Nephron progenitor cell (in vitro differentiated cells): ENCODE data around the gene HMG20A.

Experiments
- DNase-seq: peaks from one replicate; pipeline ENCODE4 v3.0.0; 2021
- H3K27ac Mint-ChIP-seq: 2 replicates; pipeline ENCODE4 v1.8.0; 2021; ENCODE audit warnings: mild to moderate bottlenecking, moderate library complexity, mixed read lengths
- H3K27me3 Mint-ChIP-seq: 2 replicates; pipeline ENCODE4 v1.8.0; 2021; ENCODE audit warnings: mild to moderate bottlenecking, low read depth, mixed read lengths; ENCODE audit not compliant: poor library complexity
- H3K36me3 Mint-ChIP-seq: 2 replicates; pipeline ENCODE4 v1.8.0; 2021; ENCODE audit warnings: low read depth, mixed read lengths
- H3K4me1 Mint-ChIP-seq: 2 replicates; pipeline ENCODE4 v1.8.0; 2021; ENCODE audit warnings: mixed read lengths
- H3K4me3 Mint-ChIP-seq: 2 replicates; pipeline ENCODE4 v1.8.0; 2021; ENCODE audit warnings: mild to moderate bottlenecking, moderate library complexity, mixed read lengths
- H3K9me3 Mint-ChIP-seq: 2 replicates; pipeline ENCODE4 v1.8.0; 2021; ENCODE audit warnings: mild to moderate bottlenecking, moderate library complexity, mixed read lengths
- TF ChIP-seq, protein P1 (sequence below): fragments of 200-600 bp; sonication (generic); IDR thresholded peaks from 2 replicates; pipeline ENCODE4 v1.5.0; 2021; ENCODE audit warnings: antibody characterized with exemption

Gene HMG20A

GRCh38 chr15:77514641-77515402, 94.1 kb downstream of the HMG20A start:
- no peak for DNase-seq
- Mint-ChIP-seq H3K27ac (peak overlapping the region; percentile 91), H3K9me3 (peaks cover 11% of the 10 kb centered on the region), H3K27me3 (peaks cover 9% of the 10 kb centered on the region), H3K4me3 (peak overlapping the region; percentile 0), H3K4me1 (peaks cover 43% of the 10 kb centered on the region), H3K36me3 (peaks cover 10% of the 10 kb centered on the region)
- TF ChIP-seq, protein P1, sequence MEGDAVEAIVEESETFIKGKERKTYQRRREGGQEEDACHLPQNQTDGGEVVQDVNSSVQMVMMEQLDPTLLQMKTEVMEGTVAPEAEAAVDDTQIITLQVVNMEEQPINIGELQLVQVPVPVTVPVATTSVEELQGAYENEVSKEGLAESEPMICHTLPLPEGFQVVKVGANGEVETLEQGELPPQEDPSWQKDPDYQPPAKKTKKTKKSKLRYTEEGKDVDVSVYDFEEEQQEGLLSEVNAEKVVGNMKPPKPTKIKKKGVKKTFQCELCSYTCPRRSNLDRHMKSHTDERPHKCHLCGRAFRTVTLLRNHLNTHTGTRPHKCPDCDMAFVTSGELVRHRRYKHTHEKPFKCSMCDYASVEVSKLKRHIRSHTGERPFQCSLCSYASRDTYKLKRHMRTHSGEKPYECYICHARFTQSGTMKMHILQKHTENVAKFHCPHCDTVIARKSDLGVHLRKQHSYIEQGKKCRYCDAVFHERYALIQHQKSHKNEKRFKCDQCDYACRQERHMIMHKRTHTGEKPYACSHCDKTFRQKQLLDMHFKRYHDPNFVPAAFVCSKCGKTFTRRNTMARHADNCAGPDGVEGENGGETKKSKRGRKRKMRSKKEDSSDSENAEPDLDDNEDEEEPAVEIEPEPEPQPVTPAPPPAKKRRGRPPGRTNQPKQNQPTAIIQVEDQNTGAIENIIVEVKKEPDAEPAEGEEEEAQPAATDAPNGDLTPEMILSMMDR = no peak

- TF ChIP-seq, protein P1 = no peak
- DNase-seq = no peak
- Mint-ChIP-seq H3K9me3 (peaks cover 11% of the 10 kb centered on the region), H3K27me3 (peaks cover 9% of the 10 kb centered on the region), H3K36me3 (peaks cover 10% of the 10 kb centered on the region), H3K4me3 (peak overlapping the region; percentile 14), H3K4me1 (peaks cover 36% of the 10 kb centered on the region), H3K27ac (no peak overlapping the region)
Observed at GRCh38 chr15:77515613-77516012, 94.9 kb downstream of the HMG20A start.

DNA sequence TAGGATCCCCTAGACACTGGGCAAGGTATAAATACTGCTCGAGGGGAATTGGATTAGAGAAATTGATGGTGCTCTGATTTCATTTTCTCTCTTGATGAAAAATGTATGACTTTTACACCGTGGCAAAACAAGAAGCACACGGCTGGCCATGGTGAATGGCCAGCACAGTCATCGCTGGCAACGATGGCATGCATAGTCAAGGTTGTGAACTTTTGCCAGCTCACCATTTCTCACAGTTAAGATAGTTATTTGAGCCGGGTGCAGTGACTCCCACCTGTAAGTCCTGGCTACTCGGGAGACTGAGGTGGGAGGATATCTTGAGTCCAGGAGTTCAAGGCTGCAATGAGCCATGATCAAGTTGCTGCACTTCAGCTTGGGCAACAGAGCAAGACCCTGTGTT, 95.4 kb downstream of the HMG20A start:
- H3K9me3 Mint-ChIP-seq = peaks cover 11% of the 10 kb centered on the region
- H3K36me3 Mint-ChIP-seq = peaks cover 10% of the 10 kb centered on the region
- no peak overlapping the region for H3K27ac Mint-ChIP-seq
- TF ChIP-seq, protein P1 = no peak
- H3K4me3 Mint-ChIP-seq = no peak overlapping the region
- H3K4me1 Mint-ChIP-seq = peaks cover 31% of the 10 kb centered on the region
- peaks cover 9% of the 10 kb centered on the region for H3K27me3 Mint-ChIP-seq
- no peak for DNase-seq

GRCh38 chr15:77516786-77517185, 96.1 kb downstream of the HMG20A start:
- peaks cover 10% of the 10 kb centered on the region for H3K36me3 Mint-ChIP-seq
- H3K4me3 Mint-ChIP-seq = no peak overlapping the region
- TF ChIP-seq, protein P1 = no peak
- H3K4me1 Mint-ChIP-seq = peaks cover 30% of the 10 kb centered on the region
- no peak overlapping the region for H3K27ac Mint-ChIP-seq
- H3K27me3 Mint-ChIP-seq = peaks cover 9% of the 10 kb centered on the region
- H3K9me3 Mint-ChIP-seq = peaks cover 10% of the 10 kb centered on the region
- no peak for DNase-seq

DNA sequence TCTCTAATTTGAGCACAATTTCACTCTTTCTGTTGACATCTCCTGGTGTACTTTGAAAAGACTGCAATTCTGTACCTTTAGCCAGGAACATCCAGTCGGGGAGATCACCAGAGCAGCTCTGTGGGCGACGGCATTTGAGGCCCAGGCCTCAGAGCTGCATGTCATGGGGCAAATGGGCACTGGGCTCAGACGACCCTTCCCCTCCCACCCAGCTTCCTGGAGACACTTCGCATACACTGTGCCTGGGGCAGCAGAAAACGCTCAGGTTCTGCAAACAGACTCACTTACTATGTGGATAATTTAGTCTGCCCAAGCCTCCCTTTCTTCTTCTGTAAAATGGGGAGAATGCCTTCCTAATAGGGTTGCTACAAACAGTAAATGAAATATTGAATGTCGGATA, 96.9 kb downstream of the HMG20A start:
- Mint-ChIP-seq H3K4me3 (no peak overlapping the region), H3K4me1 (peaks cover 30% of the 10 kb centered on the region), H3K9me3 (peaks cover 7% of the 10 kb centered on the region), H3K27me3 (peaks cover 6% of the 10 kb centered on the region), H3K27ac (no peak overlapping the region), H3K36me3 (peaks cover 6% of the 10 kb centered on the region)
- no peak for DNase-seq
- TF ChIP-seq, protein P1 = no peak

DNA sequence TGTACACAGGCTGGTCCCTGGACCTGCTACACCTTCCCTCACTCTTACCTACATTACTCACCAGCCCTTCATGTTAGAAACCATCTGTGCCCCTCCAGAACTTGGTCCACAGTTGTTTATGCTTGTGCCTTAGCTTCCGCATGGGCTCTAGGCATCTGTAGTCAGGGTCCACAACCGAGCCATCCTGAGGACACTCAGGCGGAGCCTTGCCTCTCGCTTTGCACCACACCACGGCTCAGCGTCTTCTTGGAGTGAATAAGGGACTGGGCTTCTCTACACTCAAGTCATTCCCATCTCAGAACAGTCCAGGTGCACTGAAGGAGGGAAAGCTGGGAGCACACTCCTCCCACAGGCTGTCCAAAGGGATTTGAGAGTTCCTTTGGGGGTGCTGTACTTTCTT, 97.8 kb downstream of the HMG20A start:
- Mint-ChIP-seq H3K9me3 (peaks cover under 1% of the 10 kb centered on the region), H3K4me1 (peaks cover 30% of the 10 kb centered on the region), H3K27me3 (peaks cover 6% of the 10 kb centered on the region), H3K4me3 (no peak overlapping the region), H3K27ac (no peak overlapping the region), H3K36me3 (no peaks in the 10 kb centered on the region)
- TF ChIP-seq, protein P1 = no peak
- DNase-seq = no peak
